Bone marrow (tissue), 2 donors: ENCODE data around the gene GNL1.
"Not testable (repeated sequence)": the region's sequence is repeated elsewhere in the genome, so short reads cannot be mapped to it uniquely, and the experiment has no call there.

Source experiments
- DNase-seq, 2 donors: peaks; one replicate each; lab custom pipeline; 2025; lab: John Stamatoyannopoulos, UW

GNL1 gene

DNA sequence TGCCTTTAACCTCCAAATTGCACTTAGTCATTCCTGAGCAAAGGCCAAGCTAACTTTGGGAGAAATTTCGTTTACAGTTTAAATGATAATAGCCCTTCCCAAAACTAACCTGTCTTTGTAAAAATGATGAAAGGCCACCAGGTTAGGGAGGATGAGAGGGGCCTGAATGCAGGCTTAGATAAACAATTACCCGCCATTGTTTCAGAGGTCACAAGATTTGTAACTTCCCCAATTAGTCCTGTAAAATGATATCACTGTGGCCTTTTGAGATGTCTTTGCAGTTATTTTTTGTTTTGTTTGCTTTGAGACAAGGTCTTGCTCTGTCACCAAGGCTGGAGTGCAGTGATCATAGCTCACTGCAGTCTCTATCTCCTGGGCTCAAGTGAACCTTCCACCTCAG is 26.3 kb downstream of the GNL1 start:
- peak in 1 of 2 donors; percentile 40 for DNase-seq

GRCh38 chr6:30529349-30529875 is 26.9 kb downstream of the GNL1 start:
- not testable (repeated sequence) for DNase-seq

GRCh38 chr6:30526444-30526843 is 29.8 kb downstream of the GNL1 start:
- DNase-seq, result not testable (repeated sequence)

DNA sequence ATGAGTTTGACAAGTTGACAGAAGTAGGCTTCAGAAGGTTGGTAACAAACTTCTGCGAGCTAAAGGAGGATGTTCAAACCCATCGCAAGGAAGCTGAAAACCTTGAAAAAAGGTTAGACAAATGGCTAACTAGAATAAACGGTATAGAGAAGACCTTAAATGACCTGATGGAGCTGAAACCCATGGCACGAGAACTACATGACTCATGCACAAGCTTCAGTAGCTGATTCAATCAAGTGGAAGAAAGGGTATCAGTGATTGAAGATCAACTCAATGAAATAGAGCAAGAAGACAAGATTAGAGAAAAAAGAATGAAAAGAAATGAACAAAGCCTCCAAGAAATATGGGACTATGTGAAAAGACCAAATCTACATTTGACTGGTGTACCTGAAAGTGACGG is 34.3 kb downstream of the GNL1 start:
- DNase-seq, result not testable (repeated sequence)

DNA sequence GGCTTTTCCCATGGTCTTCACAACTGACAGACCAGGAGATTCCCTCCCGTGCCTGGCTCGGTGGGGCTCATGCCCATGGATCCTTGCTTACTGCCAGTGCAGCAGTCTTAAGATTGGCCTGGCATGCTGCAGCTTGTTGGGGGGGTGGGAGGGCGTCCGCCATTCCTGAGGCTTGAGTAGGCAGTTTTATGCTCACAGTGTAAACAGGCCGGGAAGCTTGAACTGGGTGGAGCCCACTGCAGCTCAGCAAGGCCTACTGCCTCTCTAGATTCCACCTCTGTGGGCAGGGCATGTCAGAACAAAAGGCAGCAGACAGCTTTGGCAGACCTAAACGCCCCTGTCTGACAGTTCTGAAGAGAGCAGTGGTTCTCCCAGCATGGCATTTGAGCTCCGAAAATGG is 35.2 kb downstream of the GNL1 start:
- not testable (repeated sequence) for DNase-seq

DNA sequence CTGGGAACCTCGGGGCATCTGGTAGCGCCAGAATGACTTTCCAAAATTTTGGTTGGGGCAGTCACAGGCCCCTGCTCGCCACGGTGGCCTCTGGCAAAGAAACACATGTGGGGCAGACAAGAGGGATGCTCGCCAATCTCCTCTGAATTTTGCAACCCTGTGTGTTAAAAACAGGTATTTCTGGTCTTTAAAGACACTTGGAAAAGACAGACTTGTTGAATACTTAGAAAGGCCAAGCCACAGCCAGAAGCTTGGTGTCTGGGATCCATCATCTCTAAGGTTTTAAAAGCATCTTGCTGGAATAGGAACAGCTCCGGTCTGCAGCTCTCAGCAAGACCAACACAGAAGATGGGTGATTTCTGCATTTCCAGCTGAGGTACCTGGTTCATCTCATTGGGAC is 35.8 kb downstream of the GNL1 start:
- DNase-seq, result no peak

- not testable (repeated sequence) for DNase-seq
Measured at GRCh38 chr6:30518505-30519145, 37.7 kb downstream of the GNL1 start.

- DNase-seq, result not testable (repeated sequence)
Measured at GRCh38 chr6:30517767-30518504, 38.4 kb downstream of the GNL1 start.

GRCh38 chr6:30516754-30517076 is 39.6 kb downstream of the GNL1 start:
- not testable (repeated sequence) for DNase-seq

DNA sequence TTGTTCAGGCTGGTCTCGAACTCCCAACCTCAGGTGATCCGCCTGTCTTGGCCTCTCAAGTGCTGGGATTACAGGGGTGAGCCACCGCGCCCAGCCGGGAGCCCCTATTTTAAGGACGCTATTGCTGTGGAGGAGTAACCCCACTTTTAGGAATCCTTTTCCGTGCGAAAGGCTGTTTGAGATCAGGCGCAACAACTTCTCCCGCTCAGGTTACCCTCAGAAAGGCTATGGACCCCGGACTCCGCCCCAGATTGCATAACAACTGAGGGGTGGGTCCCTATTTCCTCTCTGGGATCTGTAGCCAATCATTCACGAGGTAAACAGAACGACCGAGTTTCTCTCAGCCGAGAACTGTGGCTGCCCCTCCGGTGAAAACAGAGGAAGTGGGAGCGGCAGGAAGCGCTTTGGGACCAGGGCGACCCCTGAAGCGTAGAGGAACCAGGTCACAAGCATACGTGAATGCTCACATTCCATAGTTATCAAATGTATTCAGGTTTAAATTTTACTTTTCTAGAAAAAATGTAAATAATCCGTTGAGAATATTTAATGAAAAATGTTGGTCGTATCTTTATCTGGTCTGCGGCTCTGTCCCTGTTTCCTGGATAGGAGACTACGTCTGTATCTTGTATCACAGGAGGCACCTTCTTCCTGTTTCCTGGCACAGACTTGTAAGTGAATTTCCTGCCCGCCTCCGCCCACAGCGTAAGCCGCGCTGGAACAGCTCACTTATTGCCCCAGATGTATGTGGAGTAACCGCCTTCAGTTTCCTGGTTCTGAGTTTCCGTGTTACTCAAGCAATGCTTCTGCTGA is 40.1 kb downstream of the GNL1 start:
- DNase-seq, result peak; percentile 62 to 99

- DNase-seq, result no peak
Measured at GRCh38 chr6:30515106-30515505, 41.2 kb downstream of the GNL1 start.

GRCh38 chr6:30513451-30513850 is 42.8 kb downstream of the GNL1 start:
- no peak for DNase-seq

- no peak for DNase-seq
Measured at GRCh38 chr6:30511169-30511546, 45.1 kb downstream of the GNL1 start.

GRCh38 chr6:30510419-30511168 is 45.7 kb downstream of the GNL1 start:
- no peak for DNase-seq

DNA sequence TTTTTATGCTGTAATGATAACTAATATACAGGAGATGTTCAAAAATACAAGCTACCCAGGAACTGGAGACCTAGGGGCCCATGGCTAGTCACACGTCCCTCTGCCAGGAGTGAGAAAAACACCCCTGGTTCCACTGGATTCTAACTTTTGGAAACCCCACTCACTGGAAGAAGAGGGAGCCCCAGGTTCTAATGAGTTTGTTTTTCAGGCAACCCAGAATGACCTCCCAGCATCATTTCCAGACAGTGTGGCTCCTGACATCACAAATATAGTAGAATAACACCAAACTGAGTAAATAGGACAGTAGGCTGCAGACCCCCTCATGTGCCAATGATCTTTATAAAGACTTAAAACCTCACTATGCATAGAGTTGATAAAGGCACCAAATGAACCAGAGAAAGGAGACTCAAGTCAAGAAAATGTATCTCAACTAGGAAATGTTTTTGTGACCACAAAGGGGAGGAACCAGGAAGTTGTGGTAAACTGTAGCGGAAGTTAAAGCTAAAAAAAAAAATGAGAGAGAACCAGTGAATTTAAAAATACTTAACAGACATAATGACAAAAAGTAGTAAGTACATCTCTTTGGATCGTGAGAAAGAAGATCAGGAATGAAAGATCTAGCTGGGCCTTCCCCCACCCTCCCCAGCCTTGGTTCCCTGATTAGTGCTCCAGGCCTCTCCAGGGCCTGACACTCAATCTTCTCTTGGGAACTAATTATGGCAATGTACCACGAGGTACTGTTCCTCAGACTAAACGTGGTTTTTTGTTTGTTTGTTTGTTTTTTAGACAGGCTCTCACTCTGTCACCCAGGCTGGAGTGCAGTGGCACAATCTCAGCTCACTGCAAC is 47.2 kb downstream of the GNL1 start:
- DNase-seq, result peak in 1 of 2 donors; percentile 93

DNA sequence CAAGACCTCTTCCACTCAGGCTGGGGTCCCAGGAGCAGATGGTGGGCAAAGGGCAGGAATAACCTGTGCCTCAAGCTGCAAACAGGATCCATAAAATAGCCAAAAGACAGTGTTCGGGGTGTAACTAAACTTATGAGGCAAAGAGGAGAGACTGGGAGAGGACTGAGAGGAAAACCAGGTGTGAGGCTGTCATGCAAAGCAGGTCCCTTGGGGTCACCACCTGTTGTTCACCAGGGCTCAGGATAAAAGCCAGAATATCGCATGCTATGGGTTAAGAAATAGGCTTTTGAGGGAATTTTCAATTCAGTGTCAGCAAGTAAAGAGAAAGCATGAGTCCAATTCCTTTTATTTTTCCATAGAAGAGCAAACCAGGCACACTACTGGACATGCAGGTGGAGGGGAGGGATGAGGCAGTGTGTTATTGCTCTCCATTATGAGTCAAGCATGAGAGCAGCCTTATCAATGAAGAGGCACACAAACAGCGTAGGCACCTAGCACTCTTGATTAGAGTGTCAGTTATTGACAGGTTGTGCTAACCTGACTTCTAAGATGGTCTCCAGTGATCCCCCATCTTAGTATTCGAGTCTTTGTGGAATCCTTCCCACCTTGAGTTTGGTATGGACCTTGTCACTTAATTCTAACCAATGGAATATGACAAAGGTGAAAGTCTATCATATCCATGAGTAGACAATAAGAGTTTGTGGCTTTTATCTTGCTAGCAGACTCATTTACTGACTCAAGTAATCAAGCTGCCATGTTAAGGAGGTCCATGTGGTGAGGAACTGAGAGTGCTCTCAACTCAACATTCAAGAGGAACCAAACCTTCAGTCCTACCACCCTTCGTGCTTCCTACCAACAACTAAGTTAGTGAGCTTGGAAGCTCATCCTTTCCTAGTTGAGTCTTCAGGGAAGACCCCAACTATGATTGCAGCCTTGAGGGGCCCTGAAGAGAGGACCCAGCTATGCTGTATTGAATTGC is 48.2 kb downstream of the GNL1 start:
- peak in 1 of 2 donors; percentile 10 for DNase-seq

GRCh38 chr6:30500421-30501355 is 55.6 kb downstream of the GNL1 start:
- peak in 1 of 2 donors; percentile 13 for DNase-seq

DNA sequence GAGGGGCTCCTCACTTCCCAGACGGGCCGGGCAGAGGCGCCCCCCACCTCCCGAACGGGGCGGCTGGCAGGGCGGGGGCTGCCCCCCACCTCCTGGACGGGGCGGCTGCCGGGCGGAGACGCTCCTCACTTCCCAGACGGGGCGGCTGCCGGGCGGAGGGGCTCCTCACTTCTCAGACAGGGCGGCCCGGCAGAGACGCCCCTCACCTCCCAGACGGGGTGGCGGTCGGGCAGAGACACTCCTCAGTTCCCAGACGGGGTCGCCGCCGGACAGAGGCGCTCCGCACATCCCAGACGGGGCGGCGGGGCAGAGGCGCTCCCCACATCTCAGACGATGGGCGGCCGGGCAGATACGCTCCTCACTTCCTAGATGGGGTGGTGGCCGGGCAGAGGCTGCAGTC is 57.6 kb downstream of the GNL1 start:
- not testable (repeated sequence) for DNase-seq

DNA sequence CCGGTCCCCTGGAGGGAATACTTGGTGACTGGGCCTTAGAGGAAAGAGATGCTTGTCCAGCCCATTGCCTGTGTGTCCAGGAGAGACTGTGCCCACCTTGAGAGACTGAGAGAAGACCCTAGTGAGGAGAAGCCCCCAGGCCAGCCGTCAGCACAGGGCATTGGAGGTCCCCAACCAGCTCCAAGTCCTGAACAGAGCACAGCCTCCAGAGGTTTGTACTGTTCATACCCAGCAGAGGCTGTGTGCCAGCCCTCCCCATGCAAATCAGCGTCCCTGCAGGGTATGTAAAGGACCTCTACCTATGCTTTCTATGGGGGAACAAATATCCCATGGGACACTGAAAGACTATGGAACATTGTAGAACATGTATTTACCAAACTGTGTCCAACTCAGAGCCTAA is 58.6 kb downstream of the GNL1 start:
- no peak for DNase-seq
